Cardiac muscle cell (in vitro differentiated cells and primary cell): ENCODE results near the gene TROAP. TPM values are rescaled to one million over a fixed set of nuclear protein-coding genes. Genes with fewer than 3 reads are reported as not detected.
A peak's percentile ranks its signal among the peaks of the same experiment; 100 is the strongest.

ENCODE experiments used
- DNase-seq, 2 donors: peaks; one replicate each; pipeline versions ENCODE4 v3.0.0 to v3.0.0-alpha.2; 2010 to 2017; ENCODE audit warnings: low read depth in 1 of 2, low spot score in 1 of 2
- H3K27ac ChIP-seq: fragments of 200-600 bp; sonication (generic); 2 replicates; pipeline ENCODE4 v1.5.1; 2016
- H3K27me3 ChIP-seq: fragments of 200-600 bp; sonication (generic); 2 replicates; pipeline ENCODE4 v1.6.0; 2016; ENCODE audit warnings: control low read depth
- H3K36me3 ChIP-seq: fragments of 200-600 bp; sonication (generic); 2 replicates; pipeline ENCODE4 v1.5.1; 2016; ENCODE audit warnings: control low read depth
- H3K4me1 ChIP-seq: fragments of 200-600 bp; sonication (generic); 2 replicates; pipeline ENCODE4 v1.8.1; 2017; ENCODE audit warnings: low read depth, mild to moderate bottlenecking, mixed run types
- H3K4me3 ChIP-seq: fragments of 200-600 bp; sonication (generic); 2 replicates; pipeline ENCODE4 v1.5.1; 2016; ENCODE audit warnings: mild to moderate bottlenecking
- H3K9me3 ChIP-seq: fragments of 200-600 bp; sonication (generic); 2 replicates; pipeline ENCODE4 v1.5.1; 2017; ENCODE audit warnings: low read depth, mild to moderate bottlenecking, control low read depth
- CTCF ChIP-seq: IDR thresholded peaks from 2 replicates; pipeline ENCODE4 v1.5.1; 2012; ENCODE audit warnings: low read depth, mild to moderate bottlenecking, low read length
- polyA plus RNA-seq: library from polyadenylated mRNA; unstranded; fragments of >200 nt; fragmentation: Nextera tagmentation; extraction: Ambion mirVana; gene quantifications from 2 replicates; pipeline ENCODE4 v1.2.1, GENCODE V29; 2016
- total RNA-seq: library from RNA; depleted of rRNA; stranded (reverse); fragments of >200 nt; gene quantifications from 2 replicates; pipeline ENCODE4 v1.2.3, GENCODE V29; 2016

Gene TROAP
- total and polyA plus RNA-seq, 2 experiments from 2014 or later = 8.2 to 72.9 TPM

- Histone ChIP-seq H3K4me3 (peak overlapping the region; percentile 10), H3K9me3 (no peaks in the 10 kb centered on the region), H3K27ac (no peak overlapping the region), H3K36me3 (no peaks in the 10 kb centered on the region), H3K4me1 (peaks cover 4% of the 10 kb centered on the region), H3K27me3 (peaks cover 75% of the 10 kb centered on the region)
- TF ChIP-seq CTCF = no peak
- DNase-seq = no peak
Measured at GRCh38 chr12:49296836-49297694, 26.0 kb upstream of the TROAP start.

GRCh38 chr12:49297695-49298060 lies 25.4 kb upstream of the TROAP start:
- peaks cover 4% of the 10 kb centered on the region for H3K4me1 ChIP-seq
- no peak for TF ChIP-seq CTCF
- H3K4me3 ChIP-seq = peak overlapping the region; percentile 10
- H3K9me3 ChIP-seq = no peaks in the 10 kb centered on the region
- H3K36me3 ChIP-seq = no peaks in the 10 kb centered on the region
- H3K27me3 ChIP-seq = peaks cover 70% of the 10 kb centered on the region
- no peak for DNase-seq
- H3K27ac ChIP-seq = no peak overlapping the region

GRCh38 chr12:49298160-49298559 lies 24.9 kb upstream of the TROAP start:
- Histone ChIP-seq H3K4me1 (peaks cover 4% of the 10 kb centered on the region), H3K9me3 (no peaks in the 10 kb centered on the region), H3K36me3 (no peaks in the 10 kb centered on the region), H3K4me3 (no peak overlapping the region), H3K27ac (no peak overlapping the region), H3K27me3 (peaks cover 65% of the 10 kb centered on the region)
- DNase-seq = no peak
- no peak for TF ChIP-seq CTCF

GRCh38 chr12:49301760-49302159 lies 21.3 kb upstream of the TROAP start:
- DNase-seq = no peak
- Histone ChIP-seq H3K4me3 (no peak overlapping the region), H3K27me3 (peaks cover 35% of the 10 kb centered on the region), H3K36me3 (no peaks in the 10 kb centered on the region), H3K27ac (no peak overlapping the region), H3K4me1 (peaks cover 4% of the 10 kb centered on the region), H3K9me3 (no peaks in the 10 kb centered on the region)
- no peak for TF ChIP-seq CTCF

- no peak overlapping the region for H3K4me3 ChIP-seq
- TF ChIP-seq CTCF = no peak
- H3K27me3 ChIP-seq = peaks cover 11% of the 10 kb centered on the region
Measured at GRCh38 chr12:49304161-49304560, 18.9 kb upstream of the TROAP start.

More at GRCh38 chr12:49304161-49304560, 18.9 kb upstream of the TROAP start:
- no peaks in the 10 kb centered on the region for H3K4me1 ChIP-seq
- DNase-seq = peak in 1 of 2 donors; percentile 45
- no peaks in the 10 kb centered on the region for H3K9me3 ChIP-seq
- no peaks in the 10 kb centered on the region for H3K36me3 ChIP-seq
- H3K27ac ChIP-seq = no peak overlapping the region
